GM18858 (cell line): ENCODE measurements around the gene CORIN.
"Not testable (repeated sequence)": the region's sequence is repeated elsewhere in the genome, so short reads cannot be mapped to it uniquely, and the experiment has no call there.

Experiments used
- ATAC-seq: cut with Tn5 transposase; IDR thresholded peaks from one replicate; pipeline ENCODE4 v1.9.1; 2021; ENCODE audit not compliant: unreplicated experiment

CORIN gene

GRCh38 chr4:47572981-47573380 lies 264.9 kb downstream of the CORIN start:
- no peak for ATAC-seq

- ATAC-seq: no peak
Measured at GRCh38 chr4:47570816-47571215, 267.1 kb downstream of the CORIN start.

GRCh38 chr4:47567511-47567910 lies 270.4 kb downstream of the CORIN start:
- ATAC-seq: no peak

GRCh38 chr4:47566969-47567368 lies 270.9 kb downstream of the CORIN start:
- ATAC-seq: no peak

GRCh38 chr4:47566566-47566965 lies 271.3 kb downstream of the CORIN start:
- no peak for ATAC-seq

GRCh38 chr4:47562297-47562696 lies 275.6 kb downstream of the CORIN start:
- no peak for ATAC-seq

GRCh38 chr4:47561331-47561730 lies 276.5 kb downstream of the CORIN start:
- no peak for ATAC-seq

GRCh38 chr4:47560682-47561081 lies 277.2 kb downstream of the CORIN start:
- ATAC-seq: no peak

- ATAC-seq: no peak
Measured at GRCh38 chr4:47557255-47557654, 280.6 kb downstream of the CORIN start.

- not testable (repeated sequence) for ATAC-seq
Measured at GRCh38 chr4:47555920-47556319, 281.9 kb downstream of the CORIN start.

- no peak for ATAC-seq
Measured at GRCh38 chr4:47553329-47554125, 284.3 kb downstream of the CORIN start.

- no peak for ATAC-seq
Measured at GRCh38 chr4:47551682-47552081, 286.2 kb downstream of the CORIN start.

- no peak for ATAC-seq
Measured at GRCh38 chr4:47550899-47551548, 286.8 kb downstream of the CORIN start.

- ATAC-seq: not testable (repeated sequence)
Measured at GRCh38 chr4:47550357-47550756, 287.5 kb downstream of the CORIN start.
